Measurements from ENCODE around the gene IGSF22.

Gene IGSF22

DNA sequence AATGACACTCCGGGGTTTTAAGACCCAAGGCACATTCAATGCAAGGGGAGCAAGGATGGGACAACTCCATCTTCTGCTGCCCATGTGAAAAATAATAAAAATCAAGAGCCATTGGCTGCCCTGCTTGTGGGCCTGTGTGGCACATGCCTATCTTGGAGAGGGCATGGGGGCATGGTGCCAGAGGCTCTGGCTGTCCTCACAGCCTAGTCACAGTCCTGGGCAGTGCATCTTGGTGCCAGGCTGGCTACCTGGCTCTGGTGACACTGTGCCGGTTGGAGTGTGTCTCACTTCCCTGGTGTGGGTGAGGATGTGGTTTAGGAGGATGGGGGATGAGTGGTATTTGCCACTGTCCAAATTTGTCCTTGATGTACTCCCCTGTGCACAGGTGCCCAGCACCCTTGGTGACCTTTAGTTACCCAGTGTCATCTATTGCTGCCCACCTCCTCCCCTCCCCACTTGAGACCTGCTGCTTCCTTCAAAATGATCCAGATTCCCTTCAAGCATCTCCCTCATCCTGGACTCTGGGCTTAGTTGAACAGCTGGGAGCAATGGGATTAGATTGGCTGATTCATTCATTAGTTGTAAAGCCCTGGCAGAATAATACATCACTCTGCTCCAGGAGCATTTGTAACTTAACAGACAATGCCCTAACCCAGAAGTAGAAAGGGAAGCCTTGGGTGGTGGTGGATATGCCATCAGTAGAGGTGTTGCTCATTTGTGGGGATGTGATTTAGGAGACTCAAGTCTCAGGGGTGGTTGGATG, 22.8 kb downstream of the IGSF22 start:
- H3K4me3 ChIP-seq (ENCODE audit: low read depth, low read length) = no peak overlapping the region
- POLR2A ChIA-PET = no interaction called here
- CTCF ChIA-PET = interaction anchor here (0.5 to 1.1 kb wide), 2 partner anchors 19 to 38 kb away, joined by 3 read pairs; no protein-coding TSS in a partner anchor
- no peak for DNase-seq (ENCODE audit: low read depth, low spot score)
- TF ChIP-seq, protein P1, sequence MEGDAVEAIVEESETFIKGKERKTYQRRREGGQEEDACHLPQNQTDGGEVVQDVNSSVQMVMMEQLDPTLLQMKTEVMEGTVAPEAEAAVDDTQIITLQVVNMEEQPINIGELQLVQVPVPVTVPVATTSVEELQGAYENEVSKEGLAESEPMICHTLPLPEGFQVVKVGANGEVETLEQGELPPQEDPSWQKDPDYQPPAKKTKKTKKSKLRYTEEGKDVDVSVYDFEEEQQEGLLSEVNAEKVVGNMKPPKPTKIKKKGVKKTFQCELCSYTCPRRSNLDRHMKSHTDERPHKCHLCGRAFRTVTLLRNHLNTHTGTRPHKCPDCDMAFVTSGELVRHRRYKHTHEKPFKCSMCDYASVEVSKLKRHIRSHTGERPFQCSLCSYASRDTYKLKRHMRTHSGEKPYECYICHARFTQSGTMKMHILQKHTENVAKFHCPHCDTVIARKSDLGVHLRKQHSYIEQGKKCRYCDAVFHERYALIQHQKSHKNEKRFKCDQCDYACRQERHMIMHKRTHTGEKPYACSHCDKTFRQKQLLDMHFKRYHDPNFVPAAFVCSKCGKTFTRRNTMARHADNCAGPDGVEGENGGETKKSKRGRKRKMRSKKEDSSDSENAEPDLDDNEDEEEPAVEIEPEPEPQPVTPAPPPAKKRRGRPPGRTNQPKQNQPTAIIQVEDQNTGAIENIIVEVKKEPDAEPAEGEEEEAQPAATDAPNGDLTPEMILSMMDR (IDR thresholded peaks at IDR 0.05; ENCODE audit: insufficient read depth, low read length, missing control alignments) = no peak

DNA sequence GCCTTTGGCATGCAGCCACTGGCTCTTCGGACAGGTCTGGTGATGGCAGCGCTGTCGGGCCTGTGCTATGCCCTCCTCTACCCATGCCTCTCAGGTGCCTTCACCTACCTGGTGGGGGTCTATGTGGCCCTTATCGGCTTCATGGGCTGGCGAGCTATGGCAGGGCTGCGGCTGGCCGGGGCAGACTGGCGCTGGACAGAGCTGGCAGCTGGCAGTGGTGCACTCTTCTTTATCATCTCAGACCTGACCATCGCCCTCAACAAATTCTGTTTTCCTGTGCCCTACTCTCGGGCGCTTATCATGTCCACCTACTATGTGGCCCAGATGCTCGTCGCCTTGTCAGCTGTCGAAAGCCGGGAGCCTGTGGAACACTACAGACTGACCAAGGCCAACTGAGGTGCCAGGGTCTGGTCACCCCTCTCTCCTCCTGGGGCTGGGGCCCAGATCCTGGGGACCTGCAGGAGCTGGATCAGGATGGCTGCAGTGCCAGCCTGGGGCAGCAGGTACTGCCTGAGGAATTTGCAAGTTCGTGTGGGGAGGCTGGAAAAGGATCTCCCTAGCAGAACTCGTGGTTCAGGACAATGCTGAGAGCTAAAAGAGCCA, 24.3 kb downstream of the IGSF22 start:
- CTCF ChIA-PET = interaction anchor here (0.9 to 1.1 kb wide), 2 partner anchors 19 to 20 kb away, joined by 3 read pairs; no protein-coding TSS in a partner anchor
- DNase-seq (ENCODE audit: low read depth, low spot score) = no peak
- TF ChIP-seq, protein P1 (IDR thresholded peaks at IDR 0.05; ENCODE audit: insufficient read depth, low read length, missing control alignments) = no peak
- POLR2A ChIA-PET = no interaction called here
- no peak overlapping the region for H3K4me3 ChIP-seq (ENCODE audit: low read depth, low read length)

DNA sequence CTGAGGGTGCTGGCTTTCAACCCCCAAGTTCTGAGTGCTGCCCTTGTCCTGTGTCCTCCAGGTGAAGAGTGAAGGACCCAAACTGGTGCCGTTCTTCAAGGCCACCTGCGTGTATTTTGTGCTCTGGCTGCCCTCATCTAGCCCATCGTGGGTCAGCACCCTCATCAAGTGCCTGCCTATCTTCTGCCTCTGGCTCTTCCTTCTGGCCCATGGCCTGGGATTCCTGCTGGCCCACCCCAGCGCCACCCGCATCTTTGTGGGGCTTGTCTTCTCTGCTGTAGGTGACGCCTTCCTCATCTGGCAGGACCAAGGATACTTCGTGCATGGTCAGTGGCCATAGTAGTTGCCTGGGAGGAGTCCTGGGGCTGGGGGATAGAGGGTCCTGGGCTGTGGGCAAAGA, 25.1 kb downstream of the IGSF22 start:
- TF ChIP-seq, protein P1 (IDR thresholded peaks at IDR 0.05; ENCODE audit: insufficient read depth, low read length, missing control alignments) = no peak
- no peak overlapping the region for H3K4me3 ChIP-seq (ENCODE audit: low read depth, low read length)
- POLR2A ChIA-PET = no interaction called here

DNA sequence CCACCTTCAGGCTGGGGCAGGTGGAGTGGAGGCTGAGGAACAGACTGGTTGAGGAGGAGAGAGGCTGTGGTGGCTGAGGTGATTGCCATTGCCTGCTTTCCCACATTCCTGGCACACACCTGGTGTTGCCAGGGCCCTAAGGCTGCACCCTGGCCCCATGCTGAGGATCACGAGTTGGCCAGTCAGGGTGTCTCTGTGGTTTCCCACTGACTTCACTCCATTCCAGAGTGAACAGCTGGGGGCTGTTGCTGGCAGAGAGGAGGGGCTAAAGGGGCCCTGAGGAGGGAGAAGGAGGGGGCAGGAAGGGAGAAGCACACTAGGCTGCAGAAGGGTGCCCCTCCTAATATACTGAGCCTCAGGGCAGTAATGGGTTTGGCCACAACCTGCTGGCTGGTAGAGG, 25.6 kb downstream of the IGSF22 start:
- POLR2A ChIA-PET = no interaction called here
- CTCF ChIA-PET = no interaction called here
- no peak overlapping the region for H3K4me3 ChIP-seq (ENCODE audit: low read depth, low read length)
- no peak for DNase-seq (ENCODE audit: low read depth, low spot score)
- TF ChIP-seq, protein P1 (IDR thresholded peaks at IDR 0.05; ENCODE audit: insufficient read depth, low read length, missing control alignments) = no peak

More for the DNA sequence above, 25.1 kb downstream of the IGSF22 start:
- CTCF ChIA-PET = no interaction called here
- no peak for DNase-seq (ENCODE audit: low read depth, low spot score)

DNA sequence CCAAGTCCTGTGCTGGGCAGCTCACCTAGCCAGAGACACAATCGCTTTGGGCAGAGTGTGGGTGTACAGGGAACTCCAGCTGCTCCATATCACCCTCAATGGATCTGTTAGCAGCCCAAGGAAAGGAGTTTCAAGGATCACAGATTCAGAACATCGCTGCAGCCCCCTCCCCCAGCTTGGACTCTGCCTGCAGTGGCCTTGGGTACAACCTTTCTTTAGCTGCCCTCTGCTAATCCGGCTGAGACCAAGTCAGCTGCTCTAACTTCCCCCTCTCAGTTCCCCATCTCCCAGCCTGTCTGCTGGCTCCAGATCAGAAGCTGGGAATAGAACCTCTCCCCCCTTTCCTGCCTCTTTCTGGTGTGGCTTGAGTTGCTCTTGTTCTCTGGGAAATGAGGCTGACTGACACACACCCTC, 26.1 kb downstream of the IGSF22 start:
- DNase-seq (ENCODE audit: low read depth, low spot score) = no peak
- TF ChIP-seq, protein P1 (IDR thresholded peaks at IDR 0.05; ENCODE audit: insufficient read depth, low read length, missing control alignments) = no peak
- ChIA-PET POLR2A (no interaction called here), CTCF (no interaction called here)
- no peak overlapping the region; the same call in 1 of the 2 replicates for H3K4me3 ChIP-seq (ENCODE audit: low read depth, low read length)

DNA sequence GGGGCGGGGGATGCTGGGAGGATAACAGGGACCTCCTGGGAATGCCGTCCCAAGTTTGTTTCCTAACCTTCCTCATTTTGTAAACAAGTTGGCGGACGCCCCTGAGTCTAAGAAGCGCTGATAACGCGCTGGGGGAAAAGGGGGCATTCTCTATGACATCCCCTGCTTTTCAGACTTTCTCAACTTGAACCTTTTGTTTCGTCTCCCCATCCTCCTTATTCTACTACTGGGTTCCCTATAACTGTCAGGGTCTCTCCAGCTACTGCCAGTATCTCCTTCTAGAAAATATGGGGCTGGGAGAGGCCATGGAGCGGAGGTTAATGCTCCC, 26.8 kb downstream of the IGSF22 start:
- DNase-seq (ENCODE audit: low read depth, low spot score) = no peak
- H3K4me3 ChIP-seq (ENCODE audit: low read depth, low read length) = peak overlapping the region; percentile 61
- ChIA-PET CTCF (no interaction called here), POLR2A (no interaction called here)
- TF ChIP-seq, protein P1 (IDR thresholded peaks at IDR 0.05; ENCODE audit: insufficient read depth, low read length, missing control alignments) = no peak
